Vagina (tissue), 2 donors: Measurements from ENCODE around the gene SKAP1. TPM values are rescaled to one million over a fixed set of nuclear protein-coding genes. Genes with fewer than 3 reads are reported as not detected.
"Not testable (repeated sequence)": the region's sequence is repeated elsewhere in the genome, so short reads cannot be mapped to it uniquely, and the experiment has no call there.

Source experiments
- DNase-seq, 2 donors: peaks; one replicate each; pipeline ENCODE4 v3.0.0-alpha.2; 2017; ENCODE audit errors: extremely low spot score in 2 of 2
- H3K27ac ChIP-seq: fragments of 200-600 bp; sonication (generic); one replicate; pipeline ENCODE4 v1.5.1; 2019
- H3K27me3 ChIP-seq: fragments of 200-600 bp; sonication (generic); one replicate; pipeline ENCODE4 v1.5.1; 2019
- H3K36me3 ChIP-seq, 2 donors: fragments of 200-600 bp; sonication (generic); one replicate each; pipeline ENCODE4 v1.5.1; 2017 to 2019
- H3K4me1 ChIP-seq: fragments of 200-600 bp; sonication (generic); one replicate; pipeline ENCODE4 v1.5.1; 2019
- H3K4me3 ChIP-seq, 2 donors: fragments of 200-600 bp; sonication (generic); 1 replicate in 1 of 2; 2 replicates in 1 of 2; pipeline ENCODE4 v1.5.1; 2016 to 2019
- H3K9me3 ChIP-seq: fragments of 200-600 bp; sonication (generic); one replicate; pipeline ENCODE4 v1.5.1; 2019
- POLR2A ChIP-seq, 2 donors: fragments of 450-650 bp; IDR thresholded peaks; one replicate each; pipeline ENCODE4 v1.6.1; 2017; ENCODE audit warnings: antibody characterized with exemption in 2 of 2, mild to moderate bottlenecking in 2 of 2, moderate library complexity in 2 of 2
- POLR2AphosphoS5 ChIP-seq, 2 donors: sonication (generic); formaldehyde crosslinking; IDR thresholded peaks; one replicate each; pipeline ENCODE4 v1.9.0; 2017; ENCODE audit warnings: antibody characterized with exemption in 2 of 2, mild to moderate bottlenecking in 2 of 2, low read depth in 1 of 2; ENCODE audit not compliant: insufficient read depth in 1 of 2
- intact Hi-C: fragments of 100-400 bp; cut with DNase I; formaldehyde crosslinking; loops from one replicate; pipeline ENCODE4 v1.15.1; 2023
- total RNA-seq: library from RNA; depleted of rRNA; stranded (reverse); fragments of >200 nt; gene quantifications from one replicate; pipeline ENCODE4 v1.2.3, GENCODE V29; 2016
- TF ChIP-seq, protein P1 (sequence below), 3 experiments: fragments of 450-650 bp in 2 of 3; fragments of 200-600 bp in 1 of 3; sonication (generic) in 1 of 3; IDR thresholded peaks; one replicate each; pipeline ENCODE4 v1.5.1; 2017 to 2019; ENCODE audit warnings: antibody characterized with exemption in 3 of 3, mild to moderate bottlenecking in 2 of 3, moderate library complexity in 2 of 3

Gene SKAP1
- total RNA-seq, 1 donor from 2014 or later: 5.6 TPM

GRCh38 chr17:48376682-48377325 lies 53.2 kb downstream of the SKAP1 start:
- Histone ChIP-seq H3K27ac (no peak overlapping the region), H3K4me3 (no peak overlapping the region), H3K36me3 (no peaks in the 10 kb centered on the region), H3K9me3 (no peaks in the 10 kb centered on the region), H3K27me3 (no peaks in the 10 kb centered on the region), H3K4me1 (no peaks in the 10 kb centered on the region)
- TF ChIP-seq POLR2AphosphoS5 (IDR thresholded peaks at IDR 0.05; ENCODE audit: insufficient read depth in 1 of 2, low read depth in 1 of 2): no peak
- no peak for TF ChIP-seq POLR2A (IDR thresholded peaks at IDR 0.05)
- TF ChIP-seq, protein P1, sequence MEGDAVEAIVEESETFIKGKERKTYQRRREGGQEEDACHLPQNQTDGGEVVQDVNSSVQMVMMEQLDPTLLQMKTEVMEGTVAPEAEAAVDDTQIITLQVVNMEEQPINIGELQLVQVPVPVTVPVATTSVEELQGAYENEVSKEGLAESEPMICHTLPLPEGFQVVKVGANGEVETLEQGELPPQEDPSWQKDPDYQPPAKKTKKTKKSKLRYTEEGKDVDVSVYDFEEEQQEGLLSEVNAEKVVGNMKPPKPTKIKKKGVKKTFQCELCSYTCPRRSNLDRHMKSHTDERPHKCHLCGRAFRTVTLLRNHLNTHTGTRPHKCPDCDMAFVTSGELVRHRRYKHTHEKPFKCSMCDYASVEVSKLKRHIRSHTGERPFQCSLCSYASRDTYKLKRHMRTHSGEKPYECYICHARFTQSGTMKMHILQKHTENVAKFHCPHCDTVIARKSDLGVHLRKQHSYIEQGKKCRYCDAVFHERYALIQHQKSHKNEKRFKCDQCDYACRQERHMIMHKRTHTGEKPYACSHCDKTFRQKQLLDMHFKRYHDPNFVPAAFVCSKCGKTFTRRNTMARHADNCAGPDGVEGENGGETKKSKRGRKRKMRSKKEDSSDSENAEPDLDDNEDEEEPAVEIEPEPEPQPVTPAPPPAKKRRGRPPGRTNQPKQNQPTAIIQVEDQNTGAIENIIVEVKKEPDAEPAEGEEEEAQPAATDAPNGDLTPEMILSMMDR (IDR thresholded peaks at IDR 0.05): no peak
- DNase-seq: no peak
- intact Hi-C loops: no loop called here

DNA sequence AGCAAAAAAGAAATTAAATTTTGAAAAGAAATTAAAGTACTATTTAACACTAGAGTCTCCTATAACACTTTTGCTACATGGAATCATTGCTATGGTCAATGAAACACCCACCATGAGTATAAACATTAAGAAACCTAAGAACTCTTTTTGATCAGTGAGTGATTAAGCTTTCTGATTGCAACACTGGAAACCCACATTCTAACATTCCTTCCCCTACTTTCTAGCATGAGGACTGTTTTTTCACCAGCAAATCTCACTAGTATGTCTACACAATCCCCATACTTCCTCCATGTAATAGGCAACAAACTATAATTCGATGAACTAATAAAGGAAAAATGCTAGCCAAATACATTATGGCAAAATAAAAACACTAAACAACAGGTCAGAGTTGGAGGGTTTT lies 54.7 kb downstream of the SKAP1 start:
- no peak overlapping the region for H3K27ac ChIP-seq
- H3K36me3 ChIP-seq: no peaks in the 10 kb centered on the region
- DNase-seq: no peak
- no peak overlapping the region for H3K4me3 ChIP-seq
- H3K27me3 ChIP-seq: no peaks in the 10 kb centered on the region
- no peak for TF ChIP-seq POLR2A (IDR thresholded peaks at IDR 0.05)
- no peak for TF ChIP-seq POLR2AphosphoS5 (IDR thresholded peaks at IDR 0.05; ENCODE audit: insufficient read depth in 1 of 2, low read depth in 1 of 2)
- TF ChIP-seq, protein P1 (IDR thresholded peaks at IDR 0.05): no peak
- H3K9me3 ChIP-seq: no peaks in the 10 kb centered on the region
- no peaks in the 10 kb centered on the region for H3K4me1 ChIP-seq
- intact Hi-C loops: no loop called here

DNA sequence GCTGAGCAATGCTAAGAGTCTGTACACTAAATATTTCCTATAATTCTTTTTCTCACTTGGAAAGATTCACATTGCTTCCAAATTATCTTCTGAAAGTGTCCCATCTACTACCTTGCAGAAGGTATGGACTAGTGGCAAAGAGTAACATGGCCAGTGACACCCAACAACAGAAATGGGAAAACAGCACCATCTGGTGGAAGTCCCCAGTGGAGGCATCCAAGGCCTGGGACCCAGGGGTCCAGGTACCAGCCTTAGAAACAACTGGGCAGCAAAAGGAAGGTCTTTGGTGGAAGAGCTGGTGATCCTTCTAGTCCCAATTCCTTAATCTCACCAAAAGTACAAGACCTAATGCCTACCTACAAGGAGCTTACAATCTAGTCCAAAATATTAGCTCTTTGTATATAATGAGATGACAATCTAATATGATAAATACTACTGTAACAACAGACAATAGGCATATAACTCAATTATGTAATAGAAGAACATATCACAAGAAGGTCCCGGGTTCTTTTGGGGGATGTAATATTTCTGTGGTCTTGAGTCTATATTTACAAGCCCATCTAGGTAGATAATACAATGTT lies 55.3 kb downstream of the SKAP1 start:
- Histone ChIP-seq H3K9me3 (no peaks in the 10 kb centered on the region), H3K27ac (no peak overlapping the region), H3K36me3 (no peaks in the 10 kb centered on the region), H3K27me3 (no peaks in the 10 kb centered on the region), H3K4me3 (no peak overlapping the region), H3K4me1 (no peaks in the 10 kb centered on the region)
- intact Hi-C loops: no loop called here
- no peak for DNase-seq
- no peak for TF ChIP-seq POLR2A (IDR thresholded peaks at IDR 0.05)
- TF ChIP-seq, protein P1 (IDR thresholded peaks at IDR 0.05): peak in 2 of 3 experiments; percentile 18 to 28

GRCh38 chr17:48373883-48374282 lies 56.1 kb downstream of the SKAP1 start:
- DNase-seq: no peak
- no peaks in the 10 kb centered on the region for H3K27me3 ChIP-seq
- intact Hi-C loops: no loop called here
- no peak overlapping the region for H3K4me3 ChIP-seq
- no peaks in the 10 kb centered on the region for H3K36me3 ChIP-seq
- no peaks in the 10 kb centered on the region for H3K4me1 ChIP-seq
- H3K27ac ChIP-seq: no peak overlapping the region
- TF ChIP-seq POLR2AphosphoS5 (IDR thresholded peaks at IDR 0.05; ENCODE audit: insufficient read depth in 1 of 2, low read depth in 1 of 2): no peak
- H3K9me3 ChIP-seq: no peaks in the 10 kb centered on the region

GRCh38 chr17:48373130-48373830 lies 56.7 kb downstream of the SKAP1 start:
- Histone ChIP-seq H3K4me1 (no peaks in the 10 kb centered on the region), H3K4me3 (no peak overlapping the region), H3K27ac (no peak overlapping the region), H3K27me3 (no peaks in the 10 kb centered on the region), H3K36me3 (no peaks in the 10 kb centered on the region), H3K9me3 (no peaks in the 10 kb centered on the region)
- intact Hi-C loops: no loop called here
- DNase-seq: no peak
- no peak for TF ChIP-seq POLR2A (IDR thresholded peaks at IDR 0.05)
- TF ChIP-seq POLR2AphosphoS5 (IDR thresholded peaks at IDR 0.05; ENCODE audit: insufficient read depth in 1 of 2, low read depth in 1 of 2): no peak
- TF ChIP-seq, protein P1 (IDR thresholded peaks at IDR 0.05): no peak

DNA sequence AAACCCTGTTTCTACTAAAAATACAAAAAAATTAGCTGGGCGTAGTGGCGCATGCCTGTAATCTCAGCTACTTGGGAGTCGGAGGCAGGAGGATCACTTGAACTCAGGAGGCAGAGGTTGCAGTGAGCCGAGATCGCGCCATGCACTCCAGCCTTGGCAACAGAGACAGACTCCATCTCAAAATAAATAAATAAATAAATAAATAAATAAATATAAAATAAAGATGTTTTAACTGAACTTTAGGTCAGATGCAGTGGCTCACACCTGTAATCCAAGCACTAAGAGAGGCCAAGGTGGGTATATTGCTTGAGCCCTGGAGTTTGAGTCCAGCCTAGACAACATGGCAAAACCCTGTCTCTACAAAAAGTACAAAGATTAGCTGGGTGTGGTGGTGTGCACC lies 61.0 kb downstream of the SKAP1 start:
- H3K9me3 ChIP-seq, intact Hi-C loops, H3K4me3 ChIP-seq, H3K36me3 ChIP-seq, H3K27me3 ChIP-seq, DNase-seq, H3K27ac ChIP-seq, H3K4me1 ChIP-seq: not testable (repeated sequence)
